ENCODE data around the gene PRKD2. TPM values are rescaled to one million over a fixed set of nuclear protein-coding genes. Genes with fewer than 3 reads are reported as not detected.

PRKD2 gene
- total RNA-seq, 4 donors from 2014 or later: 30.8 to 85.7 (median 41.7) TPM

DNA sequence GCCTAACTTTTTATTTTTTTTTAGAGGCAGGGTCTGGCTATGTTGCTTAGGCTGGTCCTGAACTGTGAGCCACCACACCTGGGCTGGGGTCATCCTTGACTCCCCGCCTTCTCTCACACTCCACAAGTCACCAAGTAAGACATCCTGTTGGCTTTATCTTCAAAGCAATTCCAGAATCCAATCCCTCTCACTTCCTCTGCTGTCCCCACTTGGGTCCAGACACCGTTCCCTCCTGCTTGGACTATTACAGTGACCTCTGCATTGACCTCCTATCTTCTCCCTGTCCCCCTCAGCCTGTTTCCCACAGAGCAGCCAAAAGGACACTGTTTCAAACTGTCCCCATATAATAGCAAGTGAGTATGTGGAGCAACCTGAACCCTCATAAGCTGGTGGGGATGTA lies 76.3 kb downstream of the PRKD2 start:
- H3K36me3 ChIP-seq: no peaks in the 10 kb centered on the region
- TF ChIP-seq POLR2A (IDR thresholded peaks at IDR 0.05) (no peak), CTCF (IDR thresholded peaks at IDR 0.05) (no peak)
- no peaks in the 10 kb centered on the region for H3K27me3 ChIP-seq
- no peaks in the 10 kb centered on the region for H3K4me1 ChIP-seq
- no peak for DNase-seq
- H3K27ac ChIP-seq: peak overlapping the region in 1 of 2 donors; percentile 97
- no peaks in the 10 kb centered on the region for H3K9me3 ChIP-seq
- H3K4me3 ChIP-seq: no peak overlapping the region
- intact Hi-C loops (cut with DNase I; ENCODE audit: low total_unique reads): no loop called here

GRCh38 chr19:46639358-46640182 lies 77.3 kb downstream of the PRKD2 start:
- intact Hi-C loops (cut with DNase I; ENCODE audit: low total_unique reads): no loop called here
- DNase-seq: peak; percentile 84 to 89

DNA sequence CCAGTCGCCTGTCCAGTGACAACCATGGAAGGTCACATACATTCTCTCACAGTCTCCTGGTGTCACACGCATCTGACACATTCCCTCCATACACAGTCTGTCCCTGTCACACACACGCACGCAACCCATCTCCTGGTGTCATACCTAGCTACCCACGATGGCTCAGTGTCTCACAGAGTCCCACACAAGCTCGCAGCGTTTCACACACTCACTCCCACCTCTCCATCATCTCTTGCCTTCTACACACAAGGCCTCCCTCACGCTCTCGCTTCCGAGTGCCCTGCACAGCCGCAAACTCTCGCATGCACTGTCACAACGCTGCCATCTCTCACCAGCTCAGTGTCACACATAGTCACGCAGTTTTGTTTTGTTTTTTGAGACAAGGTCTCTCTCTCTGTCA lies 79.7 kb downstream of the PRKD2 start:
- H3K4me3 ChIP-seq: no peak overlapping the region
- H3K9me3 ChIP-seq: no peaks in the 10 kb centered on the region
- H3K36me3 ChIP-seq: no peaks in the 10 kb centered on the region
- H3K27ac ChIP-seq: no peak overlapping the region
- no peak for DNase-seq
- H3K4me1 ChIP-seq: no peaks in the 10 kb centered on the region
- intact Hi-C loops (cut with DNase I; ENCODE audit: low total_unique reads): no loop called here
- TF ChIP-seq CTCF (IDR thresholded peaks at IDR 0.05): no peak
- no peak for TF ChIP-seq POLR2A (IDR thresholded peaks at IDR 0.05)
- no peaks in the 10 kb centered on the region for H3K27me3 ChIP-seq

More at GRCh38 chr19:46639358-46640182, 77.3 kb downstream of the PRKD2 start:
- no peaks in the 10 kb centered on the region for H3K27me3 ChIP-seq
- peak in 1 of 4 experiments; percentile 2 for TF ChIP-seq CTCF (IDR thresholded peaks at IDR 0.05)
- TF ChIP-seq POLR2A (IDR thresholded peaks at IDR 0.05): peak; percentile 27 to 54
- peak overlapping the region; percentile 92 to 97 for H3K27ac ChIP-seq
- H3K4me1 ChIP-seq: no peaks in the 10 kb centered on the region
- no peaks in the 10 kb centered on the region for H3K36me3 ChIP-seq
- H3K4me3 ChIP-seq: peak overlapping the region; percentile 41 to 44
- no peaks in the 10 kb centered on the region for H3K9me3 ChIP-seq

GRCh38 chr19:46635920-46636761 lies 80.8 kb downstream of the PRKD2 start, which contains the start of gene GNG8:
TSS of gene GNG8 (minus strand) at chr19:46636202. CDS start at chr19:46634682, 1,520 bp downstream.
- H3K36me3 ChIP-seq: no peaks in the 10 kb centered on the region
- no peaks in the 10 kb centered on the region for H3K4me1 ChIP-seq
- no peaks in the 10 kb centered on the region for H3K9me3 ChIP-seq
- H3K27me3 ChIP-seq: no peaks in the 10 kb centered on the region
- intact Hi-C loops (cut with DNase I; ENCODE audit: low total_unique reads): no loop called here
- H3K4me3 ChIP-seq: no peak within 1 kb of the TSS
- TF ChIP-seq CTCF (IDR thresholded peaks at IDR 0.05): no peak
- no peak for TF ChIP-seq POLR2A (IDR thresholded peaks at IDR 0.05)
- peak within 1 kb of the TSS in 1 of 2 donors; percentile 32 for H3K27ac ChIP-seq
- no peak for DNase-seq

All from uterus (tissue), 4 donors.